Aorta (tissue), 5 donors: ENCODE data around the gene ZNF25. TPM values are rescaled to one million over a fixed set of nuclear protein-coding genes. Genes with fewer than 3 reads are reported as not detected.

Experiments
- ATAC-seq: fragments of 200-7000 bp; cut with Tn5 transposase; one replicate; pipeline ENCODE4 v1.9.1; 2022; ENCODE audit warnings: moderate library complexity; ENCODE audit not compliant: low FRiP score
- DNase-seq, 2 donors: peaks; one replicate each; pipeline ENCODE4 v3.0.0-alpha.2; 2020
- H3K27ac ChIP-seq, 2 donors: one replicate each; pipeline ENCODE4 v1.5.1; 2013; ENCODE audit warnings: low read length in 2 of 2, mild to moderate bottlenecking in 2 of 2, moderate library complexity in 2 of 2, control low read depth in 1 of 2, inconsistent platforms in 1 of 2, low read depth in 1 of 2
- H3K27me3 ChIP-seq, 2 donors: one replicate each; pipeline ENCODE4 v1.6.1; 2013; ENCODE audit warnings: control low read depth in 1 of 2, low read length in 1 of 2, mild to moderate bottlenecking in 1 of 2, moderate library complexity in 1 of 2; ENCODE audit not compliant: insufficient read depth in 2 of 2, control insufficient read depth in 1 of 2
- H3K36me3 ChIP-seq, 2 donors: one replicate each; pipeline ENCODE4 v1.6.1; 2013; ENCODE audit warnings: control low read depth in 1 of 2, low read length in 1 of 2, mild to moderate bottlenecking in 1 of 2; ENCODE audit not compliant: insufficient read depth in 2 of 2, control insufficient read depth in 1 of 2
- H3K4me1 ChIP-seq, 2 donors: one replicate each; pipeline ENCODE4 v1.6.1; 2013; ENCODE audit warnings: low read length in 2 of 2, control low read depth in 1 of 2, mild to moderate bottlenecking in 1 of 2, moderate library complexity in 1 of 2; ENCODE audit not compliant: insufficient read depth in 2 of 2, control insufficient read depth in 1 of 2
- H3K4me3 ChIP-seq, 2 donors: one replicate each; pipeline ENCODE4 v1.5.1; 2013; ENCODE audit warnings: low read length in 2 of 2, control low read depth in 1 of 2, mild to moderate bottlenecking in 1 of 2
- H3K9me3 ChIP-seq: one replicate; pipeline ENCODE4 v1.6.1; 2013; ENCODE audit warnings: mild to moderate bottlenecking, low read length; ENCODE audit not compliant: control insufficient read depth
- WGBS, 2 donors: extraction: QIAGEN DNeasy Blood & Tissue Kit; methylation state at CpG; one replicate each; pipeline ENCODE4 v1.1.7; 2013; 5-methylcytosine and 5-hydroxymethylcytosine counted together
- intact Hi-C, 2 donors: fragments of 100-400 bp; cut with DNase I; formaldehyde crosslinking; loops; one replicate each; pipeline versions ENCODE4 v1.14.2 to v1.15.0; 2022
- polyA plus RNA-seq, 2 donors: library from polyadenylated mRNA; stranded (reverse); fragments of 200-250 nt; gene quantifications; one replicate each; pipeline ENCODE4 v1.2.3, GENCODE V29; 2013
- total RNA-seq, 2 donors: library from RNA; stranded (reverse); fragmentation: NEBNext Ultra II Directional; extraction: Animal tissue kit (Norgen Biotek cat#: 25700); gene quantifications; one replicate each; pipeline ENCODE4 v1.2.1, GENCODE V29; 2021
- donor health status: healthy with polysubstance abuse.
- donor health status: Bipolar disorder and iron deficiency.
- donor health status: DM: no; HTN: no; CAD: no.
- donor health status: DM: no; HTN: no; CAD: no.
- donor health status: DM: yes; HTN: yes; CAD: no.

The ZNF25 gene
- total and polyA plus RNA-seq, 4 donors: 13.1 to 23.2 (median 19.8) TPM

DNA sequence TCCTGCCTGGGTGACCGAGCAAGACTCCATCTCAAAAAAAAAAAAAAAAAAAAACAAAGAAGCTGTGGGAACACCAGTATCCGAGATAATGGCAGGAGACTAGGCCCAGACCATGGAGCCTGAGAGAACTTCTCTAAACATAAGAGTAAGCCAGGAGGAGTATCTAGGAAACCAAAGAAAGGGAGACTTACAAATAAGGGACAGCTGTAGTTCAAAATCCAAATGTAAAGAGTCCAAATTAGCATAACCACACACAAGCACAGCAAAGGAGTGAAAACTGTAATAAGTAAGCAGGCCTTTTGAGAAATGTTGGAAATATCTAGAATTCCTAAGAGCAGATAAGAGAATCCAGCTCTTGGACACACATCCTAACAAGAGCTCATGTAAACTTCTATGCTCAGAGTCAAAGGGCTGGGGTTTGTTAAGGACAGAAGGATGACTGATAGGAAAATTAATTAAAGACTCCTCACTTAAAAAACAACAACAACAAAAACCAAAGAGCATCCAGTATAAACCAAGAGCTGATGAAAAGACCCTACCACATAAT is 15.8 kb downstream of the ZNF25 start:
- intact Hi-C loops: no loop called here
- DNase-seq (no peak), ATAC-seq (no peak)
- Histone ChIP-seq H3K4me1 (no peaks in the 10 kb centered on the region), H3K36me3 (peaks cover 0 to 3% of the 10 kb centered on the region in 2 donors), H3K27ac (no peak overlapping the region), H3K4me3 (no peak overlapping the region), H3K9me3 (peaks cover 3% of the 10 kb centered on the region), H3K27me3 (no peaks in the 10 kb centered on the region)
- whole genome bisulfite sequencing, 2 donors: 42 to 62% methylated on average over 2 of the region's 2 CpGs

DNA sequence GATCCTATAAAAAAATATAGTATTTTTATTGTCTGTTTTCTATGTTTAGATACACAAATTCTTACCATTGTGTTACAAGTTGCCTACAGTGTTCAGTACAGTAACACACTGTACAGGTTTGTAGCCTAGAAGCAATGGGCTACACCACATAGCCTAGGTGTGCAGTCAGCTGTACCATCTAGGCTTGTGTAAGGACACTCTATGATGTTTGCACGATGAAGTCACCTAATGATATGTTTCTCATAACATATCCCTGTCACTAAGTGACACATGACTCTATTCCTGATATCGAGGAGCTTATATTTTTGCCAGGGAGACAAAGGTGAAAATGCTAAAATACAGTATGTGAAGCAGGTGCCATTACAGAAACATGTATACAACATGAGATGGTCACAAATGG is 18.6 kb downstream of the ZNF25 start:
- Histone ChIP-seq H3K27ac (no peak overlapping the region), H3K4me3 (no peak overlapping the region), H3K9me3 (no peaks in the 10 kb centered on the region), H3K27me3 (no peaks in the 10 kb centered on the region), H3K4me1 (no peaks in the 10 kb centered on the region), H3K36me3 (peaks cover 2 to 8% of the 10 kb centered on the region in 2 donors)
- ATAC-seq (no peak), DNase-seq (no peak)
- intact Hi-C loops: no loop called here
- 87 to 89% methylated on average over 2 of the region's 2 CpGs for WGBS, 2 donors

DNA sequence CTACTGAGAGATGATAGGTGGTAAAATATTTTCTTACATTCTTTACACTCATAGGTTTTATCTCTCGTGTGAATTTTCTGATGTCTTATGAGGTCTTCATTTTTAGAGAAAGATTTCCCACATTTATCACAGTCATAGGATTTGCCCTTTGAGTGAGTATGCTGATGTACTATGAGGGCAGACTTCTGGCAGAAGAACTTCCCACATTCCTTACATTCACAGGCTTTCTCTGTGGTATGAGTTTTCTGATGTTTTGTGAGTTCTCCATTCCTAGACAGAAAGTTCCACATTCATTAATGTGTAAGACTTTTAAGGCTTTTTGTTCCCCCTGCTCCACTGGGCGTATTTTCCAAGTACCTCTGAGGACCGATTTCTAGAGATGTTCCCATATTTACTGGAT is 23.5 kb downstream of the ZNF25 start:
- Histone ChIP-seq H3K27ac (no peak overlapping the region), H3K36me3 (peaks cover 2 to 15% of the 10 kb centered on the region in 2 donors), H3K4me3 (no peak overlapping the region), H3K9me3 (no peaks in the 10 kb centered on the region), H3K4me1 (no peaks in the 10 kb centered on the region), H3K27me3 (no peaks in the 10 kb centered on the region)
- intact Hi-C loops: no loop called here
- DNase-seq: no peak
- 67 to 78% methylated on average over 3 of the region's 3 CpGs for WGBS, 2 donors
- no peak for ATAC-seq

DNA sequence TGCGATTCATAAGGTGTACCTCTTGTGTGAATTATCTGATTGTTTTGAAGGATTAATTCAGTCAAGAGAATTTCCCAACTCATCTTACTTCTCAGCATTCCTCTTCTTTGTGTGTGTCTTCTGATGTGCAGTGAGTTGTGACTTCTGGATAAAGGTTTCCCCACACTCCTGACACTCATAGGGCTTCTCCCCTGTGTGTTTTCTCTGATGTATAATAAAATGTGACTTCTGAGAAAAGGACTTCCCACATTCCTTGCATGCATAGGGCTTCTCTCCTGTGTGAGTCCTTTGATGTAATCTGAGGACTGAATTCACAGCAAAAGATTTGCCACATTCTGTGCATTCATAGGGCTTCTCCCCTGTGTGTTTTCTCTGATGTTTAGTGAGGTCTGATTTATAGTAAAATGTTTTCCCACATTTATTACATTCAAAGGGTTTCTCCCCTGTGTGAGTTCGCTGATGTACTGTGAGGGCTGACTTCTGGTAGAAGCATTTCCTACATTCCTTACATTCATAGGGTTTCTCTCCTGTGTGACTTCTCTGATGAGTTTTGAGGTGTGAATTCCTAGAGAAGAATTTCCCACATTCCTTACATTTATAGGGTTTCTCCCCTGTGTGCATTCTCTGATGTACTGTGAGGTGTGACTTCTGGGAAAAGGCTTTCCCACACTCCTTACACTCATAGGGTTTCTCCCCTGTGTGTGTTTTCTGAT is 24.2 kb downstream of the ZNF25 start:
- peaks cover 2 to 12% of the 10 kb centered on the region in 2 donors for H3K36me3 ChIP-seq
- no peak overlapping the region for H3K4me3 ChIP-seq
- H3K27me3 ChIP-seq: no peaks in the 10 kb centered on the region
- H3K27ac ChIP-seq: no peak overlapping the region
- 62 to 78% methylated on average over 2 of the region's 2 CpGs for WGBS, 2 donors
- no peaks in the 10 kb centered on the region for H3K9me3 ChIP-seq
- intact Hi-C loops: no loop called here
- no peaks in the 10 kb centered on the region for H3K4me1 ChIP-seq
- DNase-seq (no peak), ATAC-seq (no peak)

DNA sequence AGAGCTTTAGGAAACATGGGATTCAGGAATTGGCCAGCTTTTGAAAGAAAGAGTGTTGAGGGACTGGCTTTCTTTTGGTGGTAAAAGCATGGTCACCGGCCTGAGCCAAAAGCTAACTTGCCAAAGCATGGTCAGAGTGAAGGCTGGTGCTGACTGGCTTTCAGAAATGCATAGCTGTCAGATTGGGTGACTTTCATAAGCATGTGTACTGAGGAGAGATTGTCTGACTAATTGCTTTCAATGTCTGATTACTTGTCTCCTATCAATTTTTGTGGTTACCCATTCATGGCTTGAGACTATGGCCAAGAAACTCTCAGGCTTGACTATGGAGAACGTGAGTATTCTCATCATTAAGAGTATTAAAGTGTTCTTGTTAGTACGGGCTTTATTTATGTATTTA is 28.2 kb downstream of the ZNF25 start:
- intact Hi-C loops: no loop called here
- Histone ChIP-seq H3K4me3 (no peak overlapping the region), H3K27ac (no peak overlapping the region), H3K27me3 (no peaks in the 10 kb centered on the region), H3K4me1 (no peaks in the 10 kb centered on the region), H3K9me3 (no peaks in the 10 kb centered on the region), H3K36me3 (peaks cover 0 to 11% of the 10 kb centered on the region in 2 donors)
- no peak for ATAC-seq
- no peak for DNase-seq
- 85 to 90% methylated on average over 3 of the region's 3 CpGs for WGBS, 2 donors

DNA sequence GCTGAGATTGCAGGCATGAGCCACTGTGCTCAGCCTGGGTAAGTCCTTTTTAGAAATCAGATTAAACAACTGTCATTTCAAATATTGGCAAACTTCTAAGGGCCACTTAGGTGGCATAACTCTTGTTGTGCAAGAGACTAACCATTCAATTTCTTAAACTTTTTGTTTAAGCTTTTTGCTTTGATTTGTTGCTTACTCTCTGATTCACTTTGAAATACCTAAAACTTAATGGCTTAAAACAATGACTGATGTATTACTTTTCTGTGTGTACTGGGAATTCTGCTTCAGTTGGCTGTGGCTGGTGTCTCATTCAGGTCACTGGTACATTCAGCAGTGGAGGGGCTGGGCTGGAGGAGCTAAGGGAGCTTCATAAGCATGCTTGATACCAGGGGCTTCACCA is 28.9 kb downstream of the ZNF25 start:
- no peak for DNase-seq
- no peaks in the 10 kb centered on the region for H3K9me3 ChIP-seq
- H3K4me1 ChIP-seq: no peaks in the 10 kb centered on the region
- H3K4me3 ChIP-seq: no peak overlapping the region
- no peak for ATAC-seq
- peaks cover 0 to 4% of the 10 kb centered on the region in 2 donors for H3K36me3 ChIP-seq
- H3K27me3 ChIP-seq: no peaks in the 10 kb centered on the region
- no peak overlapping the region for H3K27ac ChIP-seq
- intact Hi-C loops: no loop called here

DNA sequence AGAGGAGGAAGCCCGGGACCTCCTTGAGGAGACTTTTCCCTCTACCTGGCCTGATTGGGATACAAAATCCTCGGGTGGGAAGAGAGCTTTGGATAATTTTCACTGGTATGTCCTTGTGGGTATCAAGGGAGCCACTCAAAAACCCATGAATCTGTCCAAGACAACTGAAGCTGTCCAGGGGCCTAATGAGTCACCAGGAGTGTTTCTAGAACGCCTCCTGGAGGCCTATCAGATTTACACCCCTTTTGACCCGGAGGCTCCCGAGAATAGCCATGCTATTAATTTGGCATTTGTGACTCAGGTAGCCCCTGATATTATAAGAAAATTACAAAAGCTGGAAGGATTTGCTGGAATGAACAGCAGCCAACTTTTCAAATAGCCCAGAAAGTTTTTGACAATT is 38.6 kb downstream of the ZNF25 start:
- 81 to 85% methylated on average over 5 of the region's 5 CpGs for WGBS, 2 donors
- DNase-seq: no peak

DNA sequence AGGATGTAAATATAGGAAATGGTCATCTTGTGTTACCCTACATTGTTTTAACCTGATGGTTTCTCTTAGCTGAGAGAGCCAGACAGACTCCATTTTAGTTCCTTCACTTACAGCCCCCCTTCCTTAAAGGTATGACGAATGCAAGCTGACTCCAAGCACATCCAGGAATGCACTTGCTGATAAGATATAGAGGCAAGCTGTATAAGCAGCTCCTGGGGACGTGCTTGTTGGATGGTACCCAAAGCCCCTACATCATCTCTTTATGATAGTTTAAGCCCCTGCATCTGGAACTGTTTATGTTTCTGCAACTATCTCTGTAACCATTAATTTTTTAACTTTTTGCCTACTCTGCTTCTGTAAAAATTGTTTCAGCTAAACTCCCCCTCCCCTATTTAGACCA is 41.7 kb downstream of the ZNF25 start:
- no peaks in the 10 kb centered on the region for H3K27me3 ChIP-seq
- H3K4me1 ChIP-seq: no peaks in the 10 kb centered on the region
- H3K4me3 ChIP-seq: no peak overlapping the region
- no peak overlapping the region for H3K27ac ChIP-seq
- no peak for DNase-seq
- H3K9me3 ChIP-seq: no peaks in the 10 kb centered on the region
- ATAC-seq: no peak
- 59 to 64% methylated on average over 2 of the region's 2 CpGs for WGBS, 2 donors
- intact Hi-C loops: no loop called here
- H3K36me3 ChIP-seq: peaks cover 0 to 2% of the 10 kb centered on the region in 2 donors

More for the DNA sequence above, 38.6 kb downstream of the ZNF25 start:
- no peaks in the 10 kb centered on the region for H3K36me3 ChIP-seq
- H3K9me3 ChIP-seq: no peaks in the 10 kb centered on the region
- intact Hi-C loops: no loop called here
- H3K4me1 ChIP-seq: no peaks in the 10 kb centered on the region
- H3K4me3 ChIP-seq: no peak overlapping the region
- no peak overlapping the region for H3K27ac ChIP-seq
- H3K27me3 ChIP-seq: no peaks in the 10 kb centered on the region
- ATAC-seq: no peak

DNA sequence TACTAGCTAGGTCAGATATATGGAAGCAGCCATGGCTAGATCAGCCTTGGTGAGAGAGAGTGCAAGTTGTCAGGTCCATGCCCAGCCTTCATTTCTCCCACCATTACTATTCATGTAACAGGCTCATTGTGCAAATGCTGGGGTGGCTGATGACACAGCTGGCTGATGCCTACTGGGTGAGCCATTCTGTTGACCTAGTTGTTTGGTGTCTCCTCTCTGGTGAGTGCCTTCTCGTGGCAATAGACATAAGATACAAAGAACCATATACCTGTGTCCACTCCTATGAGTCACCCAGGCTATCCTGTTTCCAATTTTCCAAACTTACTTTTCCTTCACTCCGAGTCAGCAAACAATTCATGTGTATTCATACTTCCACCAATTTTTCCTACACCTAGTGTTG is 46.0 kb downstream of the ZNF25 start:
- H3K27me3 ChIP-seq: no peaks in the 10 kb centered on the region
- H3K4me3 ChIP-seq: no peak overlapping the region
- intact Hi-C loops: no loop called here
- ATAC-seq (no peak), DNase-seq (no peak)
- WGBS, 2 donors: 48 to 50% methylated on average over 2 of the region's 2 CpGs
- H3K27ac ChIP-seq: no peak overlapping the region
- no peaks in the 10 kb centered on the region for H3K4me1 ChIP-seq
- peaks cover 1% of the 10 kb centered on the region for H3K9me3 ChIP-seq
- H3K36me3 ChIP-seq: peaks cover 0 to 2% of the 10 kb centered on the region in 2 donors
